A549 (cell line): ENCODE measurements around the gene CYP24A1. TPM values are rescaled to one million over a fixed set of nuclear protein-coding genes. Genes with fewer than 3 reads are reported as not detected.
A peak's percentile ranks its signal among the peaks of the same experiment; 100 is the strongest.

Experiments
- ATAC-seq, 2 experiments: fragments of 200-7000 bp in 1 of 2; fragments of >200 bp in 1 of 2; cut with Nextera tagmentation in 1 of 2; cut with Tn5 transposase in 1 of 2; 3 replicates each; pipeline versions ENCODE4 v1.8.0 to v1.9.1; 2018 to 2020; ENCODE audit warnings: mild to moderate bottlenecking in 1 of 2, moderate library complexity in 1 of 2
- CTCF ChIA-PET: fragments of 300-600 bp; sonication (Branson Sonifier 250); formaldehyde crosslinking; extraction: SDS; loops from one replicate; lab custom pipeline; 2021; ENCODE audit warnings: antibody characterized with exemption, inconsistent platforms; lab: Yijun Ruan, JAX
- POLR2A ChIA-PET: fragments of 350-600 bp; formaldehyde crosslinking; extraction: SDS; loops from one replicate; lab custom pipeline; 2021; ENCODE audit warnings: antibody characterized with exemption, inconsistent platforms; lab: Yijun Ruan, JAX
- DNase-seq, 2 experiments: peaks; one replicate each; pipeline versions ENCODE4 v3.0.0 to v3.0.0-alpha.2; 2011 to 2016; ENCODE audit warnings: low read depth in 1 of 2, low spot score in 1 of 2
- FAIRE-seq: peaks from 2 replicates; lab custom pipeline; 2011; peaks lifted over from hg19 to GRCh38; lab: Jason Lieb, UNC
- H3K27ac ChIP-seq, 2 experiments: fragments of >200 bp; sonication (Bioruptor Twin); formaldehyde crosslinking; 3 replicates each; pipeline ENCODE4 v1.5.1; 2016 to 2017
- H3K4me1 ChIP-seq: fragments of >200 bp; sonication (Bioruptor Twin); formaldehyde crosslinking; 3 replicates; pipeline ENCODE4 v1.6.1; 2016
- H3K4me2 ChIP-seq: fragments of >200 bp; sonication (Bioruptor Twin); formaldehyde crosslinking; 3 replicates; pipeline ENCODE4 v1.6.1; 2016
- H3K4me3 ChIP-seq: fragments of >200 bp; sonication (Bioruptor Twin); formaldehyde crosslinking; 3 replicates; pipeline ENCODE4 v1.5.1; 2016
- H3K9me3 ChIP-seq: fragments of >200 bp; sonication (Bioruptor Twin); formaldehyde crosslinking; 3 replicates; pipeline ENCODE4 v1.6.1; 2016
- CBX8 ChIP-seq: fragments of 200-600 bp; sonication (generic); IDR thresholded peaks from 2 replicates; pipeline ENCODE4 v1.6.1; 2016
- CHD2 ChIP-seq: fragments of 150-350 bp; IDR thresholded peaks from 2 replicates; pipeline ENCODE4 v1.6.1; 2014; ENCODE audit warnings: low read length; ENCODE audit not compliant: partially characterized antibody
- FOSB ChIP-seq: fragments of 250-450 bp; sonication (Bioruptor Pico); IDR thresholded peaks from 2 replicates; pipeline ENCODE4 v1.5.0; 2020; ENCODE audit warnings: mild to moderate bottlenecking, moderate library complexity
- FOXS1 ChIP-seq: fragments of 250-450 bp; sonication (Bioruptor Pico); IDR thresholded peaks from 2 replicates; pipeline ENCODE4 v1.5.0; 2020; ENCODE audit warnings: mild to moderate bottlenecking, moderate library complexity
- HDAC2 ChIP-seq: fragments of 200-600 bp; sonication (generic); IDR thresholded peaks from 2 replicates; pipeline ENCODE4 v1.6.1; 2016
- HEYL ChIP-seq: fragments of 250-450 bp; sonication (Bioruptor Pico); IDR thresholded peaks from 2 replicates; pipeline ENCODE4 v1.8.0; 2021; ENCODE audit warnings: mild to moderate bottlenecking, moderate library complexity
- JUN ChIP-seq, 2 experiments: fragments of >200 bp; sonication (Bioruptor Twin); formaldehyde crosslinking; IDR thresholded peaks; 2 replicates in 1 of 2; 3 replicates in 1 of 2; pipeline ENCODE4 v1.6.1; 2016 to 2017
- KDM1A ChIP-seq: fragments of 200-600 bp; sonication (generic); IDR thresholded peaks from 2 replicates; pipeline ENCODE4 v1.6.1; 2016; ENCODE audit warnings: low read depth, mild to moderate bottlenecking
- MAFK ChIP-seq: fragments of 450-650 bp; IDR thresholded peaks from 2 replicates; pipeline ENCODE4 v1.6.1; 2014; ENCODE audit not compliant: partially characterized antibody
- PHF8 ChIP-seq: fragments of 200-600 bp; sonication (generic); IDR thresholded peaks from 2 replicates; pipeline ENCODE4 v1.6.1; 2016; ENCODE audit warnings: low read depth, mild to moderate bottlenecking, antibody characterized with exemption, moderate library complexity, borderline replicate concordance
- POLR2A ChIP-seq: IDR thresholded peaks from 2 replicates; pipeline ENCODE4 v1.6.1; 2012; ENCODE audit warnings: mild to moderate bottlenecking, low read length
- POLR2AphosphoS2 ChIP-seq: conservative IDR thresholded peaks from 2 replicates; pipeline ENCODE4 v1.6.1; 2012; ENCODE audit warnings: low read length, improper control_type of control experiment, inconsistent platforms
- RFX5 ChIP-seq: fragments of 450-650 bp; IDR thresholded peaks from 2 replicates; pipeline ENCODE4 v1.7.1; 2014; ENCODE audit warnings: antibody characterized with exemption, mild to moderate bottlenecking, moderate library complexity
- SMC3 ChIP-seq: fragments of >200 bp; sonication (Bioruptor Twin); formaldehyde crosslinking; IDR thresholded peaks from 3 replicates; pipeline ENCODE4 v1.6.1; 2018; ENCODE audit warnings: inconsistent platforms
- SREBF2 ChIP-seq: fragments of 450-650 bp; IDR thresholded peaks from 2 replicates; pipeline ENCODE4 v1.6.1; 2014; ENCODE audit warnings: mild to moderate bottlenecking, moderate library complexity
- TFCP2L1 ChIP-seq: fragments of 250-450 bp; sonication (Bioruptor Pico); IDR thresholded peaks from 2 replicates; pipeline ENCODE4 v1.5.0; 2021; ENCODE audit warnings: mild to moderate bottlenecking
- ZSCAN20 ChIP-seq: fragments of 250-450 bp; sonication (Bioruptor Pico); IDR thresholded peaks from 2 replicates; pipeline ENCODE4 v1.8.0; 2022; ENCODE audit warnings: mild to moderate bottlenecking, moderate library complexity
- WGBS: methylation state at CpG from one replicate; pipeline ENCODE4 v1.1.6; 2017; ENCODE audit errors: missing lambda C conversion rate; 5-methylcytosine and 5-hydroxymethylcytosine counted together
- polyA plus RNA-seq, 4 experiments: library from polyadenylated mRNA; depleted of rRNA in 3 of 4; stranded (reverse); fragments of >200 nt; fragmentation: RNase III in 1 of 4; extraction: RNeasy Plus Mini Kit Qiagen cat#74134 plus additional on column Dnase treatment in 1 of 4; gene quantifications; 2 replicates in 3 of 4; 3 replicates in 1 of 4; pipeline ENCODE4 v1.2.3, GENCODE V29; 2011 to 2017
- TF ChIP-seq, protein P1 (sequence below): IDR thresholded peaks from 2 replicates; pipeline ENCODE4 v1.6.1; 2012
- TF ChIP-seq, protein P2 (sequence below): fragments of 250-450 bp; sonication (Bioruptor Pico); IDR thresholded peaks from 2 replicates; pipeline ENCODE4 v1.5.0; 2020; ENCODE audit warnings: low read depth, mild to moderate bottlenecking, moderate library complexity
- TF ChIP-seq, protein P3 (sequence below): fragments of >200 bp; sonication (Bioruptor Twin); formaldehyde crosslinking; IDR thresholded peaks from 3 replicates; pipeline ENCODE4 v1.5.1; 2016
- TF ChIP-seq, protein P4 (sequence below): IDR thresholded peaks from 2 replicates; pipeline ENCODE4 v1.6.1; 2012; ENCODE audit warnings: low read depth, borderline replicate concordance
- TF ChIP-seq, protein P5 (sequence below): fragments of 200-600 bp; sonication (generic); IDR thresholded peaks from 2 replicates; pipeline ENCODE4 v1.6.1; 2016; ENCODE audit warnings: antibody characterized with exemption, mild to moderate bottlenecking, moderate library complexity
- TF ChIP-seq, protein P6 (sequence below): fragments of 150-350 bp; IDR thresholded peaks from 2 replicates; pipeline ENCODE4 v1.6.1; 2014; ENCODE audit warnings: low read depth, mild to moderate bottlenecking, low read length
- TF ChIP-seq, protein P7 (sequence below): fragments of >200 bp; sonication (Bioruptor Twin); formaldehyde crosslinking; IDR thresholded peaks from 2 replicates; pipeline ENCODE4 v1.6.1; 2016

Gene CYP24A1
- polyA plus RNA-seq, 2 of the 4 experiments (the other 2 are of a cell fraction): 722 to 1,617 TPM

DNA sequence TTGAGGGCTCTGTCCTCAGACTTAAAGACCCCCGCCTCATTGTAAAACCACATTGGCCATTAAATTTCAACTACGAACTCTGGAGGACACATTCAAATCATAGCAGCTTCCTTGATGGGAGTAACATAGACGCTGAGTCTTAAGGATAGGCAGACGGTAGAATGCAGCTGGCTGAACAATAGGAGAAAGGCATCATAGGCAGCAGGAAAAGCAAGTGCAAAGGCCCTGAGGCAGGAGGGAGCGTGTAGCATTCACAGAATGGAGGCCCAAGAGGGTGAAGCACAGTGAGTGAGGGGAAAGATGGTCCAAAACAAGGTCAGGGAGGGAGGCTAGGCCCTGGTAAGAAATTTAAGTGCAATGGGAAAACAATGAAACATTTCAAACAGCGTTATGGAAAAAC lies 25.5 kb upstream of the CYP24A1 start:
- peak in 1 of 2 experiments; percentile 10; a peak in 3 of 6 replicates for ATAC-seq
- no peak for TF ChIP-seq RFX5
- no peak for TF ChIP-seq MAFK
- TF ChIP-seq, protein P1, sequence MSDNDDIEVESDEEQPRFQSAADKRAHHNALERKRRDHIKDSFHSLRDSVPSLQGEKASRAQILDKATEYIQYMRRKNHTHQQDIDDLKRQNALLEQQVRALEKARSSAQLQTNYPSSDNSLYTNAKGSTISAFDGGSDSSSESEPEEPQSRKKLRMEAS: no peak
- TF ChIP-seq, protein P2, sequence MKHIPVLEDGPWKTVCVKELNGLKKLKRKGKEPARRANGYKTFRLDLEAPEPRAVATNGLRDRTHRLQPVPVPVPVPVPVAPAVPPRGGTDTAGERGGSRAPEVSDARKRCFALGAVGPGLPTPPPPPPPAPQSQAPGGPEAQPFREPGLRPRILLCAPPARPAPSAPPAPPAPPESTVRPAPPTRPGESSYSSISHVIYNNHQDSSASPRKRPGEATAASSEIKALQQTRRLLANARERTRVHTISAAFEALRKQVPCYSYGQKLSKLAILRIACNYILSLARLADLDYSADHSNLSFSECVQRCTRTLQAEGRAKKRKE: no peak
- TF ChIP-seq TFCP2L1 (CRISPR knock-in tag): no peak
- TF ChIP-seq JUN (IDR thresholded peaks at IDR 0.05): no peak
- TF ChIP-seq CHD2: no peak
- no peak for TF ChIP-seq FOSB
- TF ChIP-seq ZSCAN20: no peak
- TF ChIP-seq HDAC2: no peak
- TF ChIP-seq, protein P3, sequence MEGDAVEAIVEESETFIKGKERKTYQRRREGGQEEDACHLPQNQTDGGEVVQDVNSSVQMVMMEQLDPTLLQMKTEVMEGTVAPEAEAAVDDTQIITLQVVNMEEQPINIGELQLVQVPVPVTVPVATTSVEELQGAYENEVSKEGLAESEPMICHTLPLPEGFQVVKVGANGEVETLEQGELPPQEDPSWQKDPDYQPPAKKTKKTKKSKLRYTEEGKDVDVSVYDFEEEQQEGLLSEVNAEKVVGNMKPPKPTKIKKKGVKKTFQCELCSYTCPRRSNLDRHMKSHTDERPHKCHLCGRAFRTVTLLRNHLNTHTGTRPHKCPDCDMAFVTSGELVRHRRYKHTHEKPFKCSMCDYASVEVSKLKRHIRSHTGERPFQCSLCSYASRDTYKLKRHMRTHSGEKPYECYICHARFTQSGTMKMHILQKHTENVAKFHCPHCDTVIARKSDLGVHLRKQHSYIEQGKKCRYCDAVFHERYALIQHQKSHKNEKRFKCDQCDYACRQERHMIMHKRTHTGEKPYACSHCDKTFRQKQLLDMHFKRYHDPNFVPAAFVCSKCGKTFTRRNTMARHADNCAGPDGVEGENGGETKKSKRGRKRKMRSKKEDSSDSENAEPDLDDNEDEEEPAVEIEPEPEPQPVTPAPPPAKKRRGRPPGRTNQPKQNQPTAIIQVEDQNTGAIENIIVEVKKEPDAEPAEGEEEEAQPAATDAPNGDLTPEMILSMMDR: no peak
- TF ChIP-seq, protein P4, sequence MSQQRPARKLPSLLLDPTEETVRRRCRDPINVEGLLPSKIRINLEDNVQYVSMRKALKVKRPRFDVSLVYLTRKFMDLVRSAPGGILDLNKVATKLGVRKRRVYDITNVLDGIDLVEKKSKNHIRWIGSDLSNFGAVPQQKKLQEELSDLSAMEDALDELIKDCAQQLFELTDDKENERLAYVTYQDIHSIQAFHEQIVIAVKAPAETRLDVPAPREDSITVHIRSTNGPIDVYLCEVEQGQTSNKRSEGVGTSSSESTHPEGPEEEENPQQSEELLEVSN: no peak
- TF ChIP-seq, protein P5, sequence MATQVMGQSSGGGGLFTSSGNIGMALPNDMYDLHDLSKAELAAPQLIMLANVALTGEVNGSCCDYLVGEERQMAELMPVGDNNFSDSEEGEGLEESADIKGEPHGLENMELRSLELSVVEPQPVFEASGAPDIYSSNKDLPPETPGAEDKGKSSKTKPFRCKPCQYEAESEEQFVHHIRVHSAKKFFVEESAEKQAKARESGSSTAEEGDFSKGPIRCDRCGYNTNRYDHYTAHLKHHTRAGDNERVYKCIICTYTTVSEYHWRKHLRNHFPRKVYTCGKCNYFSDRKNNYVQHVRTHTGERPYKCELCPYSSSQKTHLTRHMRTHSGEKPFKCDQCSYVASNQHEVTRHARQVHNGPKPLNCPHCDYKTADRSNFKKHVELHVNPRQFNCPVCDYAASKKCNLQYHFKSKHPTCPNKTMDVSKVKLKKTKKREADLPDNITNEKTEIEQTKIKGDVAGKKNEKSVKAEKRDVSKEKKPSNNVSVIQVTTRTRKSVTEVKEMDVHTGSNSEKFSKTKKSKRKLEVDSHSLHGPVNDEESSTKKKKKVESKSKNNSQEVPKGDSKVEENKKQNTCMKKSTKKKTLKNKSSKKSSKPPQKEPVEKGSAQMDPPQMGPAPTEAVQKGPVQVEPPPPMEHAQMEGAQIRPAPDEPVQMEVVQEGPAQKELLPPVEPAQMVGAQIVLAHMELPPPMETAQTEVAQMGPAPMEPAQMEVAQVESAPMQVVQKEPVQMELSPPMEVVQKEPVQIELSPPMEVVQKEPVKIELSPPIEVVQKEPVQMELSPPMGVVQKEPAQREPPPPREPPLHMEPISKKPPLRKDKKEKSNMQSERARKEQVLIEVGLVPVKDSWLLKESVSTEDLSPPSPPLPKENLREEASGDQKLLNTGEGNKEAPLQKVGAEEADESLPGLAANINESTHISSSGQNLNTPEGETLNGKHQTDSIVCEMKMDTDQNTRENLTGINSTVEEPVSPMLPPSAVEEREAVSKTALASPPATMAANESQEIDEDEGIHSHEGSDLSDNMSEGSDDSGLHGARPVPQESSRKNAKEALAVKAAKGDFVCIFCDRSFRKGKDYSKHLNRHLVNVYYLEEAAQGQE: no peak
- no peak for FAIRE-seq
- Histone ChIP-seq H3K4me3 (no peak overlapping the region), H3K27ac (peak overlapping the region; percentile 64 to 84), H3K4me1 (peaks cover 44% of the 10 kb centered on the region), H3K4me2 (no peak overlapping the region; the same call in 2 of the 3 replicates), H3K9me3 (no peaks in the 10 kb centered on the region)
- no peak for DNase-seq
- POLR2A ChIA-PET: interaction anchor here (0.6 to 2.0 kb wide), 2 partner anchors 25 to 67 kb away, joined by 3 to 6 read pairs; partner anchors contain the start of gene CYP24A1
- 66% methylated on average over 6 of the region's 6 CpGs for WGBS
- CTCF ChIA-PET: interaction anchor here (0.5 to 15.6 kb wide), 49 partner anchors 8 to 986 kb away, joined by 3 to 655 read pairs (median 6); partner anchors contain the start of genes CYP24A1 and PFDN4

DNA sequence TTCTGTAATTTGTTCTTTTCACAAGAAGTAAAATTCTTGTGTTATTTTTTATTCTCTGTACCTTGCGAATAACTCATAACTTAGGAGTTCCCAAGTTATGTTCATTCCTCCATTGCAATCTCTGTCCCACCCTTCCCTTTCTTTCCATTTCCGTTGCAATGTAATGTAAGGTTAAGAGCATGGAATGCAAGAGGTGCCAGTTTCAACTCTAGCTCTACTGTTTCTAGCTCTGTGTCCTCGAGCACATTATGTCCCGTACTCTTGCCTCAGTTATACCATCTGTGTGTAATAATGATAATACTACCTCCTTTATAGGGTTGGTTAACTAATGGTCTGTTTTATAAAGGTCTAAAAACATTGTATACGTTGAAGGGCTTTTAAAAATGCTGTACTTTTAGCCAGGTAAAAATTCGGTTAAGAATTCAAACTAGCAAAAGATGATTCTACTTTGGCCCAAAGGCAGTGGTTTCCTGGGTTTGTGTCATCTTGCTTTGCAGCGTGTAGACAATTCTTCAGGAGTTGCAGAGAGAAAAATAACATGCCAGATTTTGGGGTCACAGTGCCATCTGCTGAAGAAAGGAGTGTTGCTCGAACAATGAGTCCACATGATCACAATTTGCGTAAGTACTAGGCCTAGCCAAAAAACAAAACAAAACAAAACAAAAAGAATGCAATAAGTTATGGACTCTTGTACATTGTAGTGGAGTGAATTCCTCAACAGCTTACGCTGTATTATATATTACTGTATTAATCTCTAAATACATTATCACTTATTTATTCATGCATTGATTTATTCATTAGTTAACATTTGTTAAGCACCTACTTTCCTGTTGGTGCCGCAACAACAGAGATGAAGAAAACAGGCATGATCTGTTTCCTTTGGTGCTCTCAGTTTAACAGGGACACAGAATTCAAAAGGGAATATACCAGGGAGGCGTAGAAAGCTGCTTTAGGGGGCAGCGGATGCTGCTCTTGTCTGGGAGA lies 24.1 kb upstream of the CYP24A1 start:
- Histone ChIP-seq H3K9me3 (no peaks in the 10 kb centered on the region), H3K4me2 (peak overlapping the region; percentile 30), H3K27ac (peak overlapping the region; percentile 64 to 84), H3K4me1 (peaks cover 44% of the 10 kb centered on the region), H3K4me3 (no peak overlapping the region)
- FAIRE-seq (peak; percentile 90), ATAC-seq (peak; percentile 64 to 73; a peak in 5 of 6 replicates), DNase-seq (peak; percentile 48 to 89)
- ChIA-PET POLR2A (no interaction called here), CTCF (interaction anchor here (0.7 to 15.6 kb wide), 27 partner anchors 10 to 562 kb away, joined by 3 to 655 read pairs (median 6); partner anchors contain the start of genes CYP24A1 and PFDN4)
- 50% methylated on average over 13 of the region's 13 CpGs for WGBS
- TF ChIP-seq HEYL (CRISPR knock-in tag): no peak
- TF ChIP-seq TFCP2L1 (CRISPR knock-in tag): no peak
- peak; percentile 98 for TF ChIP-seq SMC3
- no peak for TF ChIP-seq POLR2A
- TF ChIP-seq FOXS1 (CRISPR knock-in tag): no peak
- TF ChIP-seq, protein P6, sequence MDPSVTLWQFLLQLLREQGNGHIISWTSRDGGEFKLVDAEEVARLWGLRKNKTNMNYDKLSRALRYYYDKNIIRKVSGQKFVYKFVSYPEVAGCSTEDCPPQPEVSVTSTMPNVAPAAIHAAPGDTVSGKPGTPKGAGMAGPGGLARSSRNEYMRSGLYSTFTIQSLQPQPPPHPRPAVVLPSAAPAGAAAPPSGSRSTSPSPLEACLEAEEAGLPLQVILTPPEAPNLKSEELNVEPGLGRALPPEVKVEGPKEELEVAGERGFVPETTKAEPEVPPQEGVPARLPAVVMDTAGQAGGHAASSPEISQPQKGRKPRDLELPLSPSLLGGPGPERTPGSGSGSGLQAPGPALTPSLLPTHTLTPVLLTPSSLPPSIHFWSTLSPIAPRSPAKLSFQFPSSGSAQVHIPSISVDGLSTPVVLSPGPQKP: no peak
- TF ChIP-seq, protein P3: peak; percentile 90
- no peak for TF ChIP-seq PHF8
- no peak for TF ChIP-seq CHD2
- TF ChIP-seq SREBF2: no peak
- TF ChIP-seq CBX8: no peak
- no peak for TF ChIP-seq KDM1A
- TF ChIP-seq, protein P7, sequence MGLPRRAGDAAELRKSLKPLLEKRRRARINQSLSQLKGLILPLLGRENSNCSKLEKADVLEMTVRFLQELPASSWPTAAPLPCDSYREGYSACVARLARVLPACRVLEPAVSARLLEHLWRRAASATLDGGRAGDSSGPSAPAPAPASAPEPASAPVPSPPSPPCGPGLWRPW: no peak
- TF ChIP-seq POLR2AphosphoS2: no peak
